ENCODE data around the gene B4GALT2.

The B4GALT2 gene

DNA sequence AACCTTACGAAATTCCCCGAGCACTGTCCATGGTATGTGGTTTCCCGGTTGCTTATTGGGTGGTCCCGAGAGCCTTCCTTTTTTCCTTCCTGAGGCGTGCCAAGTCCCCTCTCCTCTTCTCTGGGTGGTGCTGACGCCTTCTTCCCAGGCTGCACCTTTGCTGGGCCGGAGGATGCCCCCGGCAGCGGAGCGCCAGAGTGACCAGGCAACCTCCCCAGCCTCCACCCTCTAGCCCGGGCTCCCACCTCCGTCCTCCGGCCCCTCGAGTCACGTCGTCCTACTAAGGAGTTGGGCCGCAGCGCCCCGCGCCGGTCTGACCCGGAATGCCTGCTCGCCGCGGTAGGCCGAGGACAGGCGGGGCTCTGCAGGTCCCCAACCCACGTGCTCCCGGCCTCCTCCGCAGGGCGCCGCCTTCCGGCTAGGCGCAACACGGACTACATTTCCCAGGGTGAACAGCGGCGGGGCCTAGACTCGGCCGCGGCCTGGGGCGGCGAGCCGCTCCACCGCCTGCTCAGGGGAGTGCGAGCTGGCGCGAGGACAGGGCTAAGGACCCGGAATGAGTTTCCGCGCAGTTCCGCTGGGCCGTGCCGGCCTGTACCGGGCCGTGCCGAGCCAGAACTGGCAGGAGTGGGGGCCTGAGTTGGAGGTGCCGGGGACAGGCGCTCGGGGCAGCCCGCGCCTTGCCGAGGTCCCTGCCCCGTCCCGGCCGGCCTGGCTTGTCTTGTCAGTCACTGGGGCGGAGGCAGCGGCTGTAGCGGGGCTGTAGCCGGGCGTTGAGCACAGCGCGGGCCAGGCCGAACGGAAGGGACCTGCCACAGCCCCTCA lies 32.6 kb upstream of the B4GALT2 start, which contains the start of gene IPO13:
Gene IPO13, plus strand, starts transcription at position 715 of the 825 bp plus-strand sequence. CDS start 651 bp downstream, outside the sequence.
- peak; percentile 92 for DNase-seq (ENCODE audit: low read depth, low spot score)

DNA sequence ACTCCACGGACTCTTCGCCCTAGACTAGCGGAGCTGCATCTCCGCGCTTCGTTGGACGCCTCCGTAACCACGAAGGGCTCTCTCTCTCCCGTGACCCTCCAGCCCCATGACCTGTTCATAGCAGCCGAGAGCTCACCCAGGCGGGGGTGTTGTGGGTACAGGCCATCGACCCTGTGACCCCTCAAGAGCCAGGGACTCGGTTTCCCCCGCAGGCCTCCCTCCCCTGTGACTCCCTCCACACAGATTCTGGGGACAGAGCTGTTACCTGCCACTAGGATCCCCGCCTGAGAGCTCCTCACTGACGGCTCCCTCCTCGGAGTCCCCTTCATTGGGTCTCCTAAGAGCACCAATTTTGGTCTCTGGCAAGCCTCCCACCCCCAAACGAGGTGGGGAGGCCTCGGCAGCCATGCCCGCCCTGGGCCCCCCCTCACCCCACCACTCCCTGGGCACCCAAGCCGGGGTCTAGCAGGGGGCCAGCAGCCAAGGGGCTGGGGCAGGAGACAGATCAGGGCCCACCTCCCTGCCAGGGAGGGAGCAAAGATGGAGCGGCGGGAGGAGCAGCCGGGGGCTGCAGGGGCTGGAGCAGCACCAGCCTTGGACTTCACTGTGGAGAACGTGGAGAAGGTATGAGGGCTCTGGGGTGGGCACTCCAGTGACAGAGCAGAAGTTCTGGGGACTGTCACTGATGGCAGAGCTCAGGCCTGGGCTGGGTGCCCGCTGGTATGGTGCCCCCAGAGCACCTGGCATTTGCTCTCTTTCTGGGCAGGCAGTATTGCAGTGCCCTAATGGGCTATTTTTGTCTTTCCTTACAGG lies 31.7 kb upstream of the B4GALT2 start:
- no peak for DNase-seq (ENCODE audit: low read depth, low spot score)

DNA sequence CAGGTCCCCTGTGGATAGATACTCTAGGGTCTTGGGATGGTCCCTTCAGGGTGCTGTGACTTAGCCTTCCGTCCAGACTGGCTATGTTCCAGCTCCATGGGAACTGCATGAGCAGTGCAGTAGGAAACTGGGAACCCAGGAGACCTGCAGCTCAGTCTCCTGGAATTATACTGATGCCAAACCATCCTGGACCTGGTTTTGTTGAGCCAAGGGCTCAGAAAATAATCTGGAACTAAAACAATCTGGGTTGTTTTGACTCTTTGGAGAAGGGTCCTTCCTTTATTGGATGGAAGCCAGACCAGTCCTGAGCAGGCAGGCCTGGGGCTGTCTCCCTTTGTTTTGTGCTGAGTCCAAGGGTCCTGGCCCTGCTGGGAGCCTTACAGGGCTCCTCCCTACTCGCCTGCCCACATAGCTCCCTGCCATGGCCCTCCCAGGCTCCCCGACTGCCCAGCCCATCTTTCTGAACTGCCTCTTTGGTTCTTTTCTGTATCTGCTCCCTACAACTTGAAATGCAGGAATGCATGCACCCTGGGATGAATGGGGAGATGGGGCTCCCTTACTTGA lies 31.1 kb upstream of the B4GALT2 start:
- no peak for DNase-seq (ENCODE audit: low read depth, low spot score)

DNA sequence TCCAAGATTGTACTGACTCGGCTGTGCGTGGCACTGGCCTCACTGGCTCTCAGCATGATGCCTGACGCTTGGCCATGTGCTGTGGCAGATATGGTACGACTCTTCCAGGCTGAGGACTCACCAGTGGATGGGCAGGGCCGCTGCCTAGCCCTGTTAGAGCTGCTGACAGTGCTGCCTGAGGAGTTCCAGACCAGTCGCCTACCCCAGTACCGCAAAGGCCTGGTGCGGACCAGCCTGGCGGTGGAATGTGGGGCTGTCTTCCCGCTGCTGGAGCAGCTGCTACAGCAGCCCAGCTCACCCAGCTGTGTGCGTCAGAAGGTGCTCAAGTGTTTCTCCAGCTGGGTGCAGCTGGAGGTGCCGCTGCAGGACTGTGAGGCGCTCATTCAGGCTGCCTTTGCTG lies 29.3 kb upstream of the B4GALT2 start:
- no peak for DNase-seq (ENCODE audit: low read depth, low spot score)

DNA sequence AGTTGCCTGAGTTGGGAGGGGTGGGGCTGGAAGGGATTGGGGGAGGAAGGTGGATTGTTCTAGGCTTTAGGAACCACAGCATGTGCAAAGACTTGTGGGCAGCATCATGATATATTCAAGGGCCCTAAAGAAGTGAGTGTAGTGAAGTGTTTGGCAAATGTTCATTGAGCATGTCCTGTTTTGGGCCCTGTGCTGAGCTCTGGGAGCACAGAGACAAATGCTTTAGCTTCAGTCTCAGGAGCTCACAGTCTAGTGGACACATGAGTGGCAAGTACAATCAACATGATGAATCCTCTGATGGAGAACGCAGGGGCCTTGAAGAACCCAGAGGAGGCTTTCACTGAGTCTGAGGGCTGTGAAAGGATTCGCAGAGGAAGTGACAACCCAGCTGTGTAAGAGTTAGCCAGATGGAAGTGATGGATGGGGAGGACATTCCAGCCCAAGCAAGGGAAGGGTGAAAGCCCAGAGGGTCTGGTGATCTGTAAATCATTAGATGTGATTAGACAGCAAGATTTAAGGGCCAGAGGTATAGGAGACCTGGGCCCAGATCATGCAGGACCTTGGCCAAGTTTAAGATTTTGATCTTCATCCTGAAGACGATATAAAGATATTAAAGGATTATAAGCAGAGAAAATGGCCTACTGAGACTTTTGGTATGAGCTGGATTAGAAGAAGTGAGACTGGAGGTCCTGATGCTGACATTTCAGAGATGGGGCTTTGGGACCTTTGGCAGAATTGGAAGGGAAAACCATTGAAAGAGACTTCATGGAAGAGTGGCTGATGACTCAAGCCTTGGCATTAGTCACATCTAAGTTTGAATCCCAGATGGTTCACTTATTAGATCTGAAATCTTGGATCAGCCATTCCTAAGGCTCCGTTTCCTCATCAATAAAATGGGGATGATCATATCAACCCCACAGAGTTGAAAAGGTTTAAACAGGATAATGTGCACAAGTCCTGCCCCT lies 27.7 kb upstream of the B4GALT2 start:
- DNase-seq (ENCODE audit: low read depth, low spot score), result no peak

DNA sequence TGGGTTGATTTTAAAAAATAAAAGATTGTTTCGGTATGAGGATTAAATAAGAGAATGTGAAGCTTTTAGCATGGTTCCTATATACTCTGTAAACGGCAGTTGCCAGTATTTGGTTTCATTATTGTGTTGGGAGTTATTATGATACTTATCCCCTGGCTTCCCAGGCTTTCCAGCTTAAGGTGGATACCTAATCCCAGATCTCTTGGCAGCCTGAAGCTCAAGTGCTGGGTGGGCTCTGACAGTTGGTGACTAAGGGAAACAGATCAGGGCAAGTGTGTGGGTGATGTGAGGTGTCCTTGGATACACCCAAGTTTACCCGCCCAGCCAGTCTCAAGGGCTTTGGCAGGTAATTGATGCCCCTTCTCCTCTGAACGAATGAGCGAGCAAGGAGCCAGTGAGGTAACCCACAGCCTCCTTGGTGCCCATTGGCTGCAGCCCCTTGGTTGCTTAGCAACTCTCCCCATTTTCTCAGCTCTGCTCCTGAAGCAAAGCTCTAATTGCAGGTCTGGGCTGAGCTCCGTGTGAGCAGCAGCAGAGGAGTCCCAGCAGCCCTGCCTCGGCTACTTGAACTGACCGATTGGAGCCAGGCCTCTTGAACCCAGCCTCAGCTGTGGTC lies 26.2 kb upstream of the B4GALT2 start:
- no peak for DNase-seq (ENCODE audit: low read depth, low spot score)

DNA sequence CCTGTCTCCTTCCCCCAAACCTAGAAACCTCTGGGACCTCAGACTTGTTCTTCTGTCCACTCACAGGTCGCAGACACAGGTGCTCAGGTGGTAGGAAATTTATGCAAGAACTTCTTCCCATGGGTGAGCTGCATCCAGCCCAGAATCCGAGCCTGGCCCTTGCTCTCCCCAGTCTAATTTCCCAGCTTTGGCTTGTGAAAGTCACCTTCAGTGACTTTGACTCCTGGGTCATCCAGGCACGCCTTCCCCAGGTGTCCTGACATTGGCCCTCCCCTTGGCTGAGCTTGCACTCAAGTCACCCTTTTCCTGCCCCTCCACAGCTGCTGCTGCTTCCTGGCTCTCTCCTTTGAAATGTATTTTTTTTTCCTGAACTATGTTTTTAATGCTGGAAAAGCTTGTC lies 25.6 kb upstream of the B4GALT2 start:
- no peak for DNase-seq (ENCODE audit: low read depth, low spot score)

DNA sequence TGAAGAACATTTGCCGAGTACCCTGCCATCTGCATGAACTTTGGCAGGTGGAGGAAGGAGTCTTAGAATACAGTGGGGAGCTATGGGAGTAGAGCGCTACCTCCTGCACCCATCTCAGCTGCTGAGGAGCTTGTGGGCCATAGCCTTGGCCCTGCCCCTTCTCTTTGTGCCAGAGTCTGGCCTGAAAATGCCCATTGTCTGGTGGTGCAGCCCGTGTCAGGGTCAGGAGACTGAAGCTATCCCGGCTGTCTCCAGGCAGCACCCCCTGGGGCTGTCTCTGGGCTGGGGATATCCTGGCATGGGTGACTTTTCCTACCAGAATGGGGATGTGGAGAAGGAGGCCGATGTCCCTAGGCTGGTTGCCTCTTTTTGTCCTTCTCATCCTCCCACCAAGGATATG lies 25.0 kb upstream of the B4GALT2 start:
- no peak for DNase-seq (ENCODE audit: low read depth, low spot score)

DNA sequence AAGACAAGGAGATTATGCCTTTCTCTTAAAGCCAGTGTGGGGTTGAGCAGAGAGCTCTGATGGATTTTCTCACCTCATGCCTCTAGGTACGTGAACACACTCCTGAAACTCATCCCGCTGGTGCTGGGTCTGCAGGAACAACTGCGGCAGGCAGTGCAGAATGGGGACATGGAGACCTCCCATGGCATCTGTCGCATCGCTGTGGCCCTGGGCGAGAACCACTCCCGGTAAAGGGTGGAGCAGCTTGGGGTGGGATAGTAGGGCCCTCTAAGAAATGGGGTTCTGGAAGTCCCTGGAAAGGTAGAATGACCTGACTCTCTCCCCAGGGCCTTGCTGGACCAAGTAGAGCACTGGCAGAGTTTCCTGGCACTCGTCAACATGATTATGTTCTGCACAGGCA lies 22.8 kb upstream of the B4GALT2 start:
- no peak for DNase-seq (ENCODE audit: low read depth, low spot score)

DNA sequence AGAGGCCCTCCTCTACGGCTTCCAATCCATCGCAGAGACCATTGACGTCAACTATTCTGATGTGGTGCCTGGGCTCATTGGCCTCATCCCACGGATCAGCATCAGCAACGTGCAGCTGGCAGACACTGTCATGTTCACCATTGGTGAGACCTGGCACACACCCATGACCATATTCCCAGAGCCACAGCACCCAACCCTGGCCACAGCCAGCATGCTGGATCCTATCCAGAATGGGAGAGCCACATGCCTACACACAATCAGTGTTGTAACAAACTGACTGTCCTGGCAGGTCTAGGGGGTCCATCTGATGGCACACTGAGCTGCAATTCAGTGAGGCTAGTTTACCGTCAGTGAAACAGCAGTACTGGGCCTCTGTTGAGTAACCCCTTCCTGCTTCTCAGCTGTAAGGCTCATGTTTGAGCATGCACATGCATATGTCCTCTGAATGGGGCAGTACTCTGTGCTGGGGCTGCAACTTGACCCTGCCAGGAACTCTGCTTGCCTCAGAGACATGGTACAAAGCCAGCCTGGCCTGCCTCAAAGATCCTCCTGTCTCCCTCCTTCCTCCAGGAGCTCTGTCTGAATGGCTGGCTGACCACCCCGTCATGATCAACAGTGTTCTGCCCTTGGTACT lies 21.5 kb upstream of the B4GALT2 start:
- no peak for DNase-seq (ENCODE audit: low read depth, low spot score)

DNA sequence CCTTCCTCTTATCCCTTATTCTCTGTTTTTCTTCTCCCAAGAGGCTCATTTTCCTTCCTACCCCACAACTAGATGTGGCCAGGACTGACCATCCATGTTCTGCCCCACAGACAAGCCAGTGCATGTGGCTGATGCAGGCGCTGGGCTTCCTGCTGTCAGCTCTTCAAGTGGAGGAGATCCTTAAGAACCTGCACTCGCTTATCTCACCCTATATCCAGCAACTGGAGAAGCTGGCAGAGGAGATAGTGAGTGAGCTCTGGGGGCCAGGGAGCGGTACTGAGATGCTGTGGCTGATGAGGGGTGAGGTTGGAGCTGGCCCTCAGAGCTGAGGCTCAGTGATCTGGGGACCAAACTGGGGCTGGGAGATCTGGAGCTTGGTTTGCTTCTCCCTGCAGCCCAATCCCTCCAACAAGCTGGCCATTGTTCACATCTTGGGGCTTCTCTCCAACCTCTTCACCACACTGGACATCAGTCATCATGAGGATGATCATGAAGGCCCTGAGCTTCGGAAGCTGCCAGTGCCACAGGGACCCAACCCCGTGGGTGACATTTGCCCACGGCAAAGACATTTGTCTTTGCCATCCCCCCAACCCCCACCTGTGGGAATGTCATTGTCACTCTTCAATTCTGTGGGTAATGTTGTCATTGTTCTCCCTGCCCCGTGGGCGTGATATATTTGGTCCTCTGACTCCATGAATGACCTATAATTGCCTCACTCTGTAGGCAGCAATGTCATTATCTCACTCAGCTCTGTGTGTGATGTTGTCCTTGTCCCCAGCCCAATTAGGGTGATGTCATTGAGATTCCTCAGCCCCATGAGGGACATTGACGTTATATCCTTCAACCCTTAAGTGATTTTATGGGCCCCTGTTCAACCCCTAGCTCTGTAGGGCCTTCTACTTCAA lies 20.4 kb upstream of the B4GALT2 start:
- DNase-seq (ENCODE audit: low read depth, low spot score), result no peak

DNA sequence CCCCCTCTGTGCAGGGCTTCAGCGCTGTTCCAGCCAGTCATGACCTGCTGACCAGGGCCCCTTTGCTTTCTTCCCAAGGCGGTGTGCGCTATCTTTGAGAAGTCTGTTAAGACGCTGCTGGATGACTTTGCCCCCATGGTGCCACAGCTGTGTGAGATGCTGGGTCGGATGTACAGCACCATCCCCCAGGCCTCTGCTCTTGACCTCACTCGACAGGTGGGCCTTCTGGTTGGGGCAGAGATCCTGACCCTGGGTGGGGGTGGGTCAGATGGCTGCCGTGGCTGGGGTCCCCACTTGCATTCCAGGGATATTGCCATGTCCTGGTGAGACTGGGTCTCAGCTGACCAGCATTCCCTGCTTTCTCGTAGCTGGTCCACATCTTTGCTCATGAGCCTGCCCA lies 18.2 kb upstream of the B4GALT2 start:
- no peak for DNase-seq (ENCODE audit: low read depth, low spot score)

DNA sequence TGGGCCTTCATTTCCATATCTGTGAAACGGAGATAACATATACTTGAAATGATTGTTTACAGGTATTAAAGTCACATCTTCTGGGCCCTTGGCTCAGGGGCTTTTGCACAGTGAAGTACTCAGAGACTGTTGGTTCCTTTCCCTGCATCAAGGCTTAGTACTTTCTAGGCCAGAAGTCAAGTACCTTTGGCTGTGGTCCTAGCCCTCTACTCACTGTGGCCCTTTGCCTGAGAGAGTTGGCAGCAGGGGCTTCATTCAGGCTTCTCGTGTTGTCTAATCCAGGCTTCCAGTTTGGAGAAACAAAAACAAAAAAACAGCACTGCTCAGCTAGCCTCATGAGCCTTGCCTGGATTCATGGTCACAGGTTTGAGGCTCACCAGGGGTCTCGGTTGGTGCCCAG lies 17.3 kb upstream of the B4GALT2 start:
- no peak for DNase-seq (ENCODE audit: low read depth, low spot score)

DNA sequence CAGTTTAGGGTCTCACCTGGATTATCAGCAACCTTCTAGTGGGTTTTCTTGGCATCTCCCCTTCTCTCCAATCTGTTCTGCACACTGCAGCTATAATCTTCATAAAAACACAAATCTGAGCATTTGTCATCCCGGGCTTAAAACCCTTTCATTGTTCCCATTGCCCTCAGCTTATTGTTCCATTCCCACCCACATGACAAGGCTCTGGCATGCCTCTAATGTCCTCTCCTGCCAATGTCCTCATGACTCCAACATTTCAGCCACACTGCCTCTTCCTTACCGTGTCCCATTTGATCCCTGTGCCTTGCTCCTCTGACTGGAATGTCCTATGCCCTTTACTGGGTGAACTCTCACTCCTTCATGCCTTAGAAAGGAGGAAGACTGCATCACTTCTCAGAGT lies 16.7 kb upstream of the B4GALT2 start:
- DNase-seq (ENCODE audit: low read depth, low spot score), result no peak

DNA sequence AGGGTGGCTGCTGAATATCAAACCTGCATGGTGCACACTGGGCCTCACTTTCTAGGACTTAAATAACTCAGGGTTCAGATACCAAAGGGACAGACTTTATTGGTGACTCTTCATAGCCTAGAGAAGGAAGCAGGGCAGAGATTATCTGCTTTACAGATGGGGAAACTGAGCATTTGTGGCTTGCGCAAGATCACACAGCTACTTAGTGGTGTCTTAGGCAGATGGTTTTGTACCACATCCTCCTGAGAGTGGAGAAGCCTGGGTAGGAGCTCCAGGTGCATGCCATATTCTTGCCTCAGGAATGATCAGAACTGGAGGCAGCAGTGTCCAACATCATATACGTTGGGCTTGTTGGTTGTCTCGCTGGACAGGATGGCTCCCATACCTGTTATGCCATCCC lies 16.0 kb upstream of the B4GALT2 start:
- no peak for DNase-seq (ENCODE audit: low read depth, low spot score)

DNA sequence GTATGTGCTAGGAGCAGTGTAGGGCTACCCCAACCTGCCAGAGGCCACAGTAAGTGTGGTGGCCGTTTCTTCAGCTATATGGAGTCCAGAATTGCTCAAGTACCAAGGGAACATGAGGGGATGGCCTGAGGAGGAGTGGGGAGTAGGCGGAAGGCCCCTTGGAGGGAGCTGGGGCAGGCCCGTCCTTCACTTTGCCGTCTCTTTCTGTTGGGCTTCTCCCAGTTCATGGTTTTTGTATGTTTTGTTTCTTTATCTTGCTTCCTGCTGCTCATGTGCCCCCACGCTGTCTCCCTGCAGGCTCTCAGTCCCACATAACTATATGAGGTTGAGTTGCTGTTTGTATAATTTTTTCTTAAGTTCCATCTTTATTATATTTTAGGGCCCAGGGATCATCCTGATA lies 15.1 kb upstream of the B4GALT2 start:
- DNase-seq (ENCODE audit: low read depth, low spot score), result no peak

DNA sequence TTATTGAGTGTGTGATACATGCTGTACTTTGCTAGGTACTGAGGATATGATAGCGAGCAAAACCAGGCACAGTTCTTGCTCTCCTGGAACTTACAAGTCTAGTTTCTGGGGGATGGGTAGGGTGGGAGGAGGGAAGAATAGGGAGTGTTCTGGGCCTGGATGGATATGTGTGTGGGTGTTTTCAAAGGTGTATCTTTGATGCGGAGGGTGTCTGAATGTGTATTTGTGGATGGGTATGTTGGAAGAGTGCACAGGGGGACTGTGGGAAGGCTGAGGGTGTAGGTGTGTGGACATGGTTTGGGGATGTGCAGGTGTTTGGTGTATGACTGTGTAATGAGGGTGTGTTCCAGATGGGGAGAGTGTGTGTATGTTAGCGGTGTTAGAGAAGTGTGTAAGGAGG lies 13.7 kb upstream of the B4GALT2 start:
- no peak for DNase-seq (ENCODE audit: low read depth, low spot score)

DNA sequence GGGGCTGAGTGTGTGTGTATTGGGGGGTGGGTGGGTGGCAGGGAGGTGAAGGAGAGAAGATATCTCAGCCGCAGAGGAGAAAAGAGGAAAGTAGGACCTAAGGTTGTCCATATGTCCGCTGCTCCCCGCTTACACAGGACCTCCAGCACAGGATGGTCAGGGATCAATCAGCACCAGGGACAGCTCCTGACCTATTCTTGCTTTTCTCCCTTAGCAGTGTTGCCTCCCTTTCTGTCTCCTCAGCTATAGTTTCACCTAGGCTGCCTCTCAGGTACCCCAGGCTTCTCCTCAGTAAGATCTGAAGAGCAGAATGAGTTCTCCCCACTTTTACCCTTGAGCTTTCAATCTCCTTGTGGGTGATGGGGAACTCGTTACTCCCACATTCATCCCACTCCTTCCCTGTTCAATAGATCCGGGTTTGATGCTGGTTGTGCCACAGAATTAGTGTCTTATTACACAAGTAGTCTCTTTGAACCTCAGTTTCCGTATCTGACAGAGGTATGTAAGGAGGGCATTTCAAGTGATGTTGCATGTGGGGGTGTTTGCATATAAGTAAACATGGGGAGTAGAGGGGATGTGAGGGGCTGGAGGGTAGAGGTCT lies 10.6 kb upstream of the B4GALT2 start:
- DNase-seq (ENCODE audit: low read depth, low spot score), result no peak

DNA sequence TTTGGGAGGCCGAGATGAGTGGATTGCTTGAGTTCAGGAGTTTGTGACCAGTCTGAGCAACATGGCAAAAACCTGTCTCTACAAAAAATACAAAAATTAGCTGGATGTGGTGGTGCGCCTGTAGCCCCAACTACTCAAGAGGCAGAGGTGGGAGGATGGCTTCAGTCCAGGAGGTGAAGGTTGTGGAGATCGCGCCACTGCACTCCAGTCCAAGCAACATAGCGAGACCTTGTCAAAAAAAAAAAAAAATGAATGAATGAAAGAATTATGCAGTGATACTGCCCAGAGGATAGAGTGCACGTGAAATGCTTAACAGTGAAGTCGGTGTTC lies 9.6 kb upstream of the B4GALT2 start:
- DNase-seq (ENCODE audit: low read depth, low spot score), result no peak
